Naive B cell (primary cell): Measurements from ENCODE around the gene NTRK3. TPM values are rescaled to one million over a fixed set of nuclear protein-coding genes. Genes with fewer than 3 reads are reported as not detected.

Experiments
- ATAC-seq, 2 donors: fragments of 150-1000 bp; cut with Tn5 transposase; 2 replicates each; pipeline ENCODE4 v1.10.0; 2021; ENCODE audit warnings: low read depth in 2 of 2, mild to moderate bottlenecking in 2 of 2, moderate library complexity in 2 of 2
- DNase-seq: peaks from one replicate; pipeline ENCODE4 v3.0.0; 2022
- H3K27ac Mint-ChIP-seq, 6 donors: one replicate each; pipeline ENCODE4 v1.8.0; 2020 to 2022; ENCODE audit warnings: mild to moderate bottlenecking in 6 of 6, mixed read lengths in 6 of 6, moderate library complexity in 5 of 6, inconsistent platforms in 2 of 6
- H3K27me3 Mint-ChIP-seq, 3 donors: one replicate each; pipeline ENCODE4 v1.8.0; 2021 to 2022; ENCODE audit warnings: mixed read lengths in 3 of 3, mild to moderate bottlenecking in 1 of 3
- H3K36me3 Mint-ChIP-seq, 2 donors: one replicate each; pipeline ENCODE4 v1.8.0; 2020 to 2022; ENCODE audit warnings: mixed read lengths in 2 of 2, inconsistent platforms in 1 of 2, mild to moderate bottlenecking in 1 of 2
- H3K4me1 Mint-ChIP-seq, 3 donors: one replicate each; pipeline ENCODE4 v1.8.0; 2020 to 2022; ENCODE audit warnings: mixed read lengths in 3 of 3, inconsistent platforms in 1 of 3, mild to moderate bottlenecking in 1 of 3, moderate library complexity in 1 of 3
- H3K4me3 Mint-ChIP-seq, 8 donors: one replicate each; pipeline ENCODE4 v1.8.0; 2020 to 2022; ENCODE audit warnings: mild to moderate bottlenecking in 8 of 8, mixed read lengths in 8 of 8, moderate library complexity in 8 of 8, inconsistent platforms in 2 of 8
- H3K9me3 Mint-ChIP-seq, 7 donors: one replicate each; pipeline ENCODE4 v1.8.0; 2020 to 2022; ENCODE audit warnings: mixed read lengths in 7 of 7, mild to moderate bottlenecking in 5 of 7, inconsistent platforms in 2 of 7, moderate library complexity in 1 of 7
- polyA plus RNA-seq, 6 donors: library from polyadenylated mRNA; unstranded; fragments of 300-500 nt; fragmentation: Illumina TruSeq; gene quantifications; one replicate each; pipeline ENCODE4 v1.2.3, GENCODE V29; 2021; ENCODE audit warnings: low read depth in 6 of 6

The NTRK3 gene
- polyA plus RNA-seq, 6 donors from 2014 or later: not detected

DNA sequence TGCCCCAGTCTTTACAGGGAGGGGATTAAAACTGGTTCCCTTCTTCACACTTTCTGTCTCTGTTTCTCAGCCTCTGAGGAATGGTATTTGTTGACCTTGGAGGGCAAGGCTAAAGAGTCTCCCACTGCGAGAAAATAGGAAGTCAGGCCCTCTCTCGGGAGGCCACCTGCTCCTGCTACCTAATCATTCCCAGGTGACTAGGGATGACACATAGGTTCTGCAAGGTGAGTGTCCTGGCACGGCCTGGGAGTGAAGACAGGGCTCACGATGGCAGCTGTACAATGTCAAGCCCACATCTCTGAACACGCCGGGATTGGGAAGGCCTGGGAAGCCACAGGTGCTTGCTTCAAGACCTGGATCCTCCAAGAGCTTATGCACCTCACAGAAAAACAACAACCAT, 314.2 kb downstream of the NTRK3 start:
- Mint-ChIP-seq H3K27me3 (peaks cover 0 to 5% (median 0%) of the 10 kb centered on the region in 3 donors), H3K4me3 (no peak overlapping the region), H3K36me3 (no peaks in the 10 kb centered on the region), H3K4me1 (no peaks in the 10 kb centered on the region), H3K9me3 (peaks cover 0 to 3% (median 0%) of the 10 kb centered on the region in 7 donors), H3K27ac (no peak overlapping the region)
- no peak for DNase-seq
- ATAC-seq: no peak

DNA sequence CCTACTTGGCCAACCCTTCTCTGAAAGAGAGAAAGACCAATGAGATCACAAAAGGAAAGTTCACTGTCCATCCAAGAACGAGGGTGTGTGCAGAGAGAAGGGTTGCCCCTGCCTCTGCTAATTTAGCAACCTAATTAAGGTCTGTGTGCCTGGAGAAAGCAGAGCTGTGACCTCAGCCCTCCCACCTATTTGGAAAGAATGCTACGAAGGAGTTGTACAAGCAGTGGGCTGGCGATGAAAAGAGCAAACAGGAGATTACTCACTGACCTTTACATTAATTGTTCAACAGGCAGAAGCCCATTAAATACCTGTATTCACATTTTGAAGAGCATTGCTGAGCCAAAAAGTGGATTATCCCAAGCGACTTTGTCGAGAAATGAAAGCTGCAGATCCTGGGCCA, 314.9 kb downstream of the NTRK3 start:
- no peaks in the 10 kb centered on the region for H3K4me1 Mint-ChIP-seq
- H3K27ac Mint-ChIP-seq: no peak overlapping the region
- no peak for DNase-seq
- H3K9me3 Mint-ChIP-seq: peaks cover 0 to 5% (median 0%) of the 10 kb centered on the region in 7 donors
- peaks cover 0 to 5% (median 0%) of the 10 kb centered on the region in 3 donors for H3K27me3 Mint-ChIP-seq
- no peak for ATAC-seq
- no peaks in the 10 kb centered on the region for H3K36me3 Mint-ChIP-seq
- H3K4me3 Mint-ChIP-seq: no peak overlapping the region

DNA sequence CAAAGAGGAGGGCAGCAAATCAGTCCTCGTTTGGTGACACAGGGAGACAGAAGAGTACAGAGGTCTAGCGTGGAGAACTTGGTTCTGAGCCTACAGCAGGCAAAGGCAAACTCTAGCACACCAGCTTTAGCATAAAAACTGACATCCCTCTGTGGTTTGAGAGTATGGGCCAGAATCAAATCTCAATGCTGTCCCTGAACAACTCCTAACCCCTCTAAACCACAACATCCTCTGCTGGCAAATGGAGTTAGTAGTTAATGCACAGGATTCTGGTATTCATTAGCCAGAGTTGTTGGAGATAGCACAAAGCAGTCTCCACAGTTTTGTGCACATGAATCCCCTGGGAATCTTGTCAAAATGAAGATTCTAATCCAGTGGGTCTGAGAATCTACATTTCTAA, 315.8 kb downstream of the NTRK3 start:
- Mint-ChIP-seq H3K4me1 (no peaks in the 10 kb centered on the region), H3K27ac (no peak overlapping the region), H3K4me3 (no peak overlapping the region), H3K36me3 (no peaks in the 10 kb centered on the region), H3K27me3 (peaks cover 0 to 5% (median 0%) of the 10 kb centered on the region in 3 donors), H3K9me3 (peaks cover 0 to 6% (median 0%) of the 10 kb centered on the region in 7 donors)
- no peak for ATAC-seq
- no peak for DNase-seq

DNA sequence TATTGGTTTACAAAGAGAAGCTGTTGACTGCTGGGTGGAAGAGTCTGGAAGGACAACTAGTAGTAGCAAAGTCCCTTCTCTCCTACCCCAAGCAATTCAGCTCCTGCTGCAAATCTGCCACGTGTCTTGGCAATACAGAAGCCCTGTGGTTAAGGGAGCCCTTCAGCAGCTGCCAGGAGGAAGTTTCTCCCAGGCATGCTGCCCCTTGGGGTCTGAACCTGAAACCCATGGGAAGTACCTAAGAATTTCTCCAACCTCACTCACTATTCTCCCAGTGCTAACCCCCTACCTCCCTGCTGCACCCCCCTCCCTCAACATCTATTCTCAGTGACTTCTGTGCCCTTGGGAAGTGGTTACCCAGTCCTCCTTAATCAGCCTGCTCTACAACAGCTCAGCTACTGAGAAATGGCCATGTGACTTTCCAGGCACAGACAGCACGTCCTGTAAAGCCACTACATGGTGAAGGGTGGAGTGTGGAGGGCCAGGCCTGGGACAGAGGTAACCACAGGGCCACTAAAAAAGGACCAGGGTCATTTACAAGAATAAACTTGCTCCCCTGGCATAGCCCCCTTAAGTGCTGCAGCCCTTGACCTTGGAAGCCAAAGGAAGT, 316.6 kb downstream of the NTRK3 start:
- Mint-ChIP-seq H3K4me3 (no peak overlapping the region), H3K27me3 (peaks cover 0 to 5% (median 0%) of the 10 kb centered on the region in 3 donors), H3K4me1 (no peaks in the 10 kb centered on the region), H3K9me3 (peaks cover 0 to 6% (median 0%) of the 10 kb centered on the region in 7 donors), H3K36me3 (no peaks in the 10 kb centered on the region), H3K27ac (no peak overlapping the region)
- ATAC-seq: no peak
- DNase-seq: no peak

GRCh38 chr15:87938031-87938430, 318.5 kb downstream of the NTRK3 start:
- peaks cover 0 to 5% (median 0%) of the 10 kb centered on the region in 3 donors for H3K27me3 Mint-ChIP-seq
- no peaks in the 10 kb centered on the region for H3K36me3 Mint-ChIP-seq
- H3K4me3 Mint-ChIP-seq: no peak overlapping the region
- no peak overlapping the region for H3K27ac Mint-ChIP-seq
- no peak for DNase-seq
- no peak for ATAC-seq
- H3K9me3 Mint-ChIP-seq: peaks cover 0 to 6% (median 0%) of the 10 kb centered on the region in 7 donors
- H3K4me1 Mint-ChIP-seq: no peaks in the 10 kb centered on the region

GRCh38 chr15:87935583-87935982, 321.0 kb downstream of the NTRK3 start:
- Mint-ChIP-seq H3K4me3 (no peak overlapping the region), H3K9me3 (peaks cover 0 to 10% (median 0%) of the 10 kb centered on the region in 7 donors), H3K4me1 (no peaks in the 10 kb centered on the region), H3K27ac (no peak overlapping the region), H3K27me3 (peaks cover 0 to 5% (median 0%) of the 10 kb centered on the region in 3 donors), H3K36me3 (no peaks in the 10 kb centered on the region)
- DNase-seq (no peak), ATAC-seq (no peak)

DNA sequence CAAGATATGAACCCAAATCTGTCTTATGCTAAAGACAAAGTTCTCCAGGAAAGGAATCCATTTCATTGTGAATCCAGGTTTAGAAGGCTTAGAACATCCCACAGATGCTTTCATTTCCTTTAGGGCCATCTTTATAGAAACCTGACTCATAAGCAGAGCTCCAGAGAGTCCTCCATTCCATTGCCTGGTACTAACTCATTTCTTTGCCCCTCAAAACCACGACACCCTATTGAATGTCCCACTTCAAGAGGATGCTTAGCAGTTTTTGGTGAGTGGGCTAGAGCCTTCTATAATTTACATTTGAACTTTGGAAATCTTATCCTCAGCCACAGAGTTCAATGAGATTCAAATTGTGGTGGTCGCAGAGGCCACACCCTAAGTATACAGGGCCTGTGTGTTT, 325.0 kb downstream of the NTRK3 start:
- no peak overlapping the region for H3K4me3 Mint-ChIP-seq
- H3K36me3 Mint-ChIP-seq: no peaks in the 10 kb centered on the region
- H3K9me3 Mint-ChIP-seq: peaks cover 0 to 7% (median 0%) of the 10 kb centered on the region in 7 donors
- ATAC-seq (no peak), DNase-seq (no peak)
- no peaks in the 10 kb centered on the region for H3K4me1 Mint-ChIP-seq
- H3K27ac Mint-ChIP-seq: no peak overlapping the region
- H3K27me3 Mint-ChIP-seq: no peaks in the 10 kb centered on the region

- no peak for ATAC-seq
- no peaks in the 10 kb centered on the region for H3K4me1 Mint-ChIP-seq
- no peaks in the 10 kb centered on the region for H3K27me3 Mint-ChIP-seq
- no peak overlapping the region for H3K4me3 Mint-ChIP-seq
- no peaks in the 10 kb centered on the region for H3K36me3 Mint-ChIP-seq
- DNase-seq: no peak
- H3K9me3 Mint-ChIP-seq: peaks cover 0 to 9% (median 0%) of the 10 kb centered on the region in 7 donors
- no peak overlapping the region for H3K27ac Mint-ChIP-seq
Measured at GRCh38 chr15:87930457-87930856, 326.1 kb downstream of the NTRK3 start.

DNA sequence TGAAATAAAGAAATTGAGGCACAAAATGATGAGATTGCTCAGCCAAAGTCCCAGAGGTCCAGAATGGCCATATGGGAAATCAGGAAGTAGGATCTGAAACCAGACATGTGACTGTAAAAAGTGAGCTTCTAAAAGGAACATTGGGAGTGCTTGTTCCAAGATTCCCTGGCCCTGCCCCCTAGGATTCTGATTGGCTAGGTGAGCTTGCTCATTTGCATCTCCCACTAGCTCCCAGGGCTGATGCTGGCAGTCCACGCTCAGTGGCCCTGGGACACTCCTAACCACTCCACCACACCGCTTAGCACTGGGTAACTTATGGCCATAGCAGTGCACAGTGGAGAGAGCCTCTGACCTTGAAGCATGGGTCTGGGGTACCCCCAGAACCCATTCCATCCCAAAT, 326.7 kb downstream of the NTRK3 start:
- peaks cover 0 to 9% (median 0%) of the 10 kb centered on the region in 7 donors for H3K9me3 Mint-ChIP-seq
- no peaks in the 10 kb centered on the region for H3K27me3 Mint-ChIP-seq
- no peak for ATAC-seq
- H3K36me3 Mint-ChIP-seq: no peaks in the 10 kb centered on the region
- no peak overlapping the region for H3K27ac Mint-ChIP-seq
- no peak for DNase-seq
- H3K4me3 Mint-ChIP-seq: no peak overlapping the region
- H3K4me1 Mint-ChIP-seq: no peaks in the 10 kb centered on the region

DNA sequence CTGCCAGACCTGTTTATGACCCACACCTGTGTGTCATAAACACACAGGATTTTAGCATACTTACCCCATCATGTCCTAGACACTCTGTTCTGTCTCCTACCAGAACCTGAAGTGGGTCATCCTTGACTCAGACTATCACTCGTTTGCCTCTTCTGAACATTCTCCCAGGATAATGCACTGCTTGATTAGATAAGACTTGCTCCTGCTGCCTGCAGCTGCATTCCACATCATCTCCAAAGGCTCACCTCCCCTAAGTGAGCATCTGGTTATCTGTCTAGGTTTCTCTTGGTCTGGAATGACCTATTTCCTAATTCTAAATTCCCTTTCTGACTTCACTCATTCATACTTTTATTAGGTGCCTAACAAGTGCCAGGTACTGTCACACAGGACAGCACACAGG, 332.1 kb downstream of the NTRK3 start:
- ATAC-seq: no peak
- H3K27ac Mint-ChIP-seq: no peak overlapping the region
- no peaks in the 10 kb centered on the region for H3K36me3 Mint-ChIP-seq
- no peak overlapping the region for H3K4me3 Mint-ChIP-seq
- H3K9me3 Mint-ChIP-seq: peaks cover 0 to 9% (median 0%) of the 10 kb centered on the region in 7 donors
- H3K27me3 Mint-ChIP-seq: no peaks in the 10 kb centered on the region
- no peaks in the 10 kb centered on the region for H3K4me1 Mint-ChIP-seq
- DNase-seq: no peak

- H3K4me3 Mint-ChIP-seq: no peak overlapping the region
- H3K36me3 Mint-ChIP-seq: no peaks in the 10 kb centered on the region
- peaks cover 0 to 6% (median 5%) of the 10 kb centered on the region in 3 donors for H3K27me3 Mint-ChIP-seq
- ATAC-seq (no peak), DNase-seq (no peak)
- no peaks in the 10 kb centered on the region for H3K4me1 Mint-ChIP-seq
- no peak overlapping the region for H3K27ac Mint-ChIP-seq
- H3K9me3 Mint-ChIP-seq: peaks cover 0 to 19% (median 6%) of the 10 kb centered on the region in 7 donors
Measured at GRCh38 chr15:87919064-87919463, 337.5 kb downstream of the NTRK3 start.

GRCh38 chr15:87917480-87917879, 339.1 kb downstream of the NTRK3 start:
- Mint-ChIP-seq H3K4me3 (no peak overlapping the region), H3K27me3 (peaks cover 0 to 6% (median 5%) of the 10 kb centered on the region in 3 donors), H3K9me3 (peaks cover 0 to 19% (median 6%) of the 10 kb centered on the region in 7 donors), H3K4me1 (no peaks in the 10 kb centered on the region), H3K27ac (no peak overlapping the region), H3K36me3 (no peaks in the 10 kb centered on the region)
- DNase-seq (no peak), ATAC-seq (no peak)

GRCh38 chr15:87916208-87916607, 340.3 kb downstream of the NTRK3 start:
- no peak for ATAC-seq

GRCh38 chr15:87910301-87910700, 346.2 kb downstream of the NTRK3 start:
- Mint-ChIP-seq H3K4me3 (no peak overlapping the region), H3K36me3 (no peaks in the 10 kb centered on the region), H3K27ac (no peak overlapping the region), H3K4me1 (no peaks in the 10 kb centered on the region), H3K27me3 (peaks cover 0 to 5% (median 0%) of the 10 kb centered on the region in 3 donors), H3K9me3 (peaks cover 0 to 15% (median 4%) of the 10 kb centered on the region in 7 donors)
- DNase-seq (no peak), ATAC-seq (no peak)

More at GRCh38 chr15:87916208-87916607, 340.3 kb downstream of the NTRK3 start:
- H3K27ac Mint-ChIP-seq: no peak overlapping the region
- H3K36me3 Mint-ChIP-seq: no peaks in the 10 kb centered on the region
- peaks cover 0 to 19% (median 6%) of the 10 kb centered on the region in 7 donors for H3K9me3 Mint-ChIP-seq
- DNase-seq: no peak
- H3K4me3 Mint-ChIP-seq: no peak overlapping the region
- H3K27me3 Mint-ChIP-seq: peaks cover 0 to 6% (median 5%) of the 10 kb centered on the region in 3 donors
- no peaks in the 10 kb centered on the region for H3K4me1 Mint-ChIP-seq
